ENCODE data around the gene KCNE3. TPM values are rescaled to one million over a fixed set of nuclear protein-coding genes. Genes with fewer than 3 reads are reported as not detected.
A peak's percentile ranks its signal among the peaks of the same experiment; 100 is the strongest.

Gene KCNE3
- total and polyA plus RNA-seq, 2 of the 4 experiments (the other 2 are of a cell fraction): 0.05 to 0.18 TPM

DNA sequence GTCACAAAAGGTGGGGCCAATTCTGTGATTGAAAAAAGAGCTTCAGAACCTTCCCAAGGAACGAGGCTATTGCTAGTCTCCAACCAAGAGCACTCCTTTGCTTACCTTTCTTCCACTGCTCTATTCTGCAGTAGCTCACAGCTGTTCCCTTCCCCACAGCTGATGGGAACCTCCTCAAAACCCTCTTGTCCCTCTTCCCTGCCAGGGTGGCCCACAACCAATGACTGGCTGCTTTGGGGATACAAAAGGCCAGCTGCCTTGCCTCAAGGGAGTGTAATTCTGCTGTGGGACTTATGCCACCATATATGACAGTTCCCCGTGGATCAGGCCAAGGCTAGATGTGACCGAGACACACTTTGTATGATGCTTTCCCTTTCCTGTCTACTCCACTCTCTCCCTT lies 15.0 kb downstream of the KCNE3 start:
- ChIA-PET POLR2A (ENCODE audit: unreplicated experiment) (no interaction called here), CTCF (interaction anchor here (1.1 to 3.7 kb wide), 4 partner anchors 10 to 274 kb away, joined by 4 to 21 read pairs (median 6); no protein-coding TSS in a partner anchor)
- no peak overlapping the region for H3K9ac ChIP-seq (ENCODE audit: low read depth, low read length)
- no peak overlapping the region for H2BK5ac ChIP-seq (ENCODE audit: low read depth, low read length, poor library complexity, severe bottlenecking)
- no peak overlapping the region for H2BK120ac ChIP-seq (ENCODE audit: low read depth, low read length)
- no peak overlapping the region for H3K14ac ChIP-seq (replicated peaks; ENCODE audit: low read depth, low read length)
- intact Hi-C loops (cut with micrococcal nuclease): no loop called here
- H3K4me2 ChIP-seq (ENCODE audit: low read depth, low read length): no peak overlapping the region
- no peak overlapping the region for H2AK9ac ChIP-seq (replicated peaks; ENCODE audit: low read depth, low read length, poor library complexity)
- H3K4ac ChIP-seq (ENCODE audit: low read depth, low read length): no peak overlapping the region
- H3K36me3 ChIP-seq (ENCODE audit: control insufficient read depth, insufficient read depth, low read length): no peaks in the 10 kb centered on the region
- H3K27ac ChIP-seq (ENCODE audit: insufficient read depth, low read length): no peak overlapping the region
- H4K91ac ChIP-seq (ENCODE audit: insufficient read depth, low read depth, low read length): no peak overlapping the region
- no peak overlapping the region for H2BK15ac ChIP-seq (ENCODE audit: low read depth, low read length)
- no peak overlapping the region for H2AK5ac ChIP-seq (ENCODE audit: low read depth, low read length)
- BruUV-seq (replicated peaks): no TSS peak
- no peak for ATAC-seq (ENCODE audit: low read depth)
- no peak overlapping the region for H4K8ac ChIP-seq (ENCODE audit: low read depth in 2 of 2, low read length in 2 of 2)
- dilution Hi-C loops (cut with HindIII; ENCODE audit: low sequenced_read_pairs, unreplicated experiment): no loop called here
- H4K5ac ChIP-seq (ENCODE audit: low read depth, low read length): no peak overlapping the region
- in situ Hi-C loops (cut with MboI; ENCODE audit: low sequenced_read_pairs): loop anchor here (5.0 kb wide), 2 partner anchors 120 to 195 kb away; no protein-coding TSS in a partner anchor
- no peak overlapping the region for H3K4me3 ChIP-seq (ENCODE audit: insufficient read depth, low read depth, low read length)
- WGBS, 2 experiments (ENCODE audit: extremely low coverage in 2 of 2, insufficient read length in 1 of 2): 51% methylated on average over 2 of the region's 3 CpGs; no CpG with 5 or more reads in 1 of the 2 experiments
- H3K9me1 ChIP-seq (ENCODE audit: insufficient read depth, low read length): no peaks in the 10 kb centered on the region
- H3K27me3 ChIP-seq (ENCODE audit: control insufficient read depth, insufficient read depth, low read length): peaks cover 11% of the 10 kb centered on the region
- no peak for DNase-seq
- H2BK20ac ChIP-seq (ENCODE audit: low read depth, low read length): no peak overlapping the region
- no peaks in the 10 kb centered on the region for H3K4me1 ChIP-seq (ENCODE audit: control insufficient read depth, insufficient read depth, low read length)
- no peak overlapping the region for H3K18ac ChIP-seq (ENCODE audit: low read depth, low read length)
- no peaks in the 10 kb centered on the region for H3K79me1 ChIP-seq (ENCODE audit: low read depth in 1 of 2, low read length in 2 of 2)
- TF ChIP-seq BHLHE40 (IDR thresholded peaks at IDR 0.05; ENCODE audit: low read depth, low read length): no peak
- no peak for TF ChIP-seq CEBPB (IDR thresholded peaks at IDR 0.05; ENCODE audit: low read depth, low read length)
- TF ChIP-seq POLR2A (IDR thresholded peaks at IDR 0.05; ENCODE audit: low read depth, low read length): no peak
- no peak for TF ChIP-seq CHD1 (IDR thresholded peaks at IDR 0.05; ENCODE audit: low read depth, low read length)
- TF ChIP-seq FOS (IDR thresholded peaks at IDR 0.05; ENCODE audit: low read depth, low read length): no peak
- no peak for TF ChIP-seq RAD21 (IDR thresholded peaks at IDR 0.05; ENCODE audit: low read length)
- TF ChIP-seq, protein P1, sequence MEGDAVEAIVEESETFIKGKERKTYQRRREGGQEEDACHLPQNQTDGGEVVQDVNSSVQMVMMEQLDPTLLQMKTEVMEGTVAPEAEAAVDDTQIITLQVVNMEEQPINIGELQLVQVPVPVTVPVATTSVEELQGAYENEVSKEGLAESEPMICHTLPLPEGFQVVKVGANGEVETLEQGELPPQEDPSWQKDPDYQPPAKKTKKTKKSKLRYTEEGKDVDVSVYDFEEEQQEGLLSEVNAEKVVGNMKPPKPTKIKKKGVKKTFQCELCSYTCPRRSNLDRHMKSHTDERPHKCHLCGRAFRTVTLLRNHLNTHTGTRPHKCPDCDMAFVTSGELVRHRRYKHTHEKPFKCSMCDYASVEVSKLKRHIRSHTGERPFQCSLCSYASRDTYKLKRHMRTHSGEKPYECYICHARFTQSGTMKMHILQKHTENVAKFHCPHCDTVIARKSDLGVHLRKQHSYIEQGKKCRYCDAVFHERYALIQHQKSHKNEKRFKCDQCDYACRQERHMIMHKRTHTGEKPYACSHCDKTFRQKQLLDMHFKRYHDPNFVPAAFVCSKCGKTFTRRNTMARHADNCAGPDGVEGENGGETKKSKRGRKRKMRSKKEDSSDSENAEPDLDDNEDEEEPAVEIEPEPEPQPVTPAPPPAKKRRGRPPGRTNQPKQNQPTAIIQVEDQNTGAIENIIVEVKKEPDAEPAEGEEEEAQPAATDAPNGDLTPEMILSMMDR (conservative IDR thresholded peaks at IDR 0.05; ENCODE audit: low read depth, low read length): no peak
- TF ChIP-seq RCOR1 (IDR thresholded peaks at IDR 0.05; ENCODE audit: insufficient replicate concordance, low read length): no peak
- TF ChIP-seq MXI1 (IDR thresholded peaks at IDR 0.05; ENCODE audit: borderline replicate concordance, low read depth, low read length): no peak
- TF ChIP-seq, protein P2, sequence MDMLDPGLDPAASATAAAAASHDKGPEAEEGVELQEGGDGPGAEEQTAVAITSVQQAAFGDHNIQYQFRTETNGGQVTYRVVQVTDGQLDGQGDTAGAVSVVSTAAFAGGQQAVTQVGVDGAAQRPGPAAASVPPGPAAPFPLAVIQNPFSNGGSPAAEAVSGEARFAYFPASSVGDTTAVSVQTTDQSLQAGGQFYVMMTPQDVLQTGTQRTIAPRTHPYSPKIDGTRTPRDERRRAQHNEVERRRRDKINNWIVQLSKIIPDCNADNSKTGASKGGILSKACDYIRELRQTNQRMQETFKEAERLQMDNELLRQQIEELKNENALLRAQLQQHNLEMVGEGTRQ (IDR thresholded peaks at IDR 0.05; ENCODE audit: low read depth, low read length): no peak
- no peak for TF ChIP-seq RFX5 (IDR thresholded peaks at IDR 0.05; ENCODE audit: low read depth, low read length)
- no peaks in the 10 kb centered on the region for H3K9me3 ChIP-seq (ENCODE audit: control insufficient read depth, insufficient read depth, low read length)
- H3K56ac ChIP-seq (ENCODE audit: extremely low read depth, insufficient read depth, low read length): no peak overlapping the region
- no peak overlapping the region for H3K23ac ChIP-seq (ENCODE audit: low read depth, low read length)
- peak overlapping the region; percentile 43 for H2AFZ ChIP-seq (replicated peaks; ENCODE audit: low read length, poor library complexity)
- no peaks in the 10 kb centered on the region for H4K20me1 ChIP-seq (ENCODE audit: insufficient read depth, low read length)
